ENCODE measurements around the gene MAP1B. TPM values are rescaled to one million over a fixed set of nuclear protein-coding genes. Genes with fewer than 3 reads are reported as not detected.

Gene MAP1B
- polyA plus RNA-seq, 3 donors, result 0.02 TPM; not detected in 2

GRCh38 chr5:72133212-72133990 is 26.1 kb downstream of the MAP1B start:
- Mint-ChIP-seq H3K4me1 (no peaks in the 10 kb centered on the region), H3K27me3 (ENCODE audit: low read depth in 3 of 3) (peaks cover 7 to 40% (median 18%) of the 10 kb centered on the region in 3 donors), H3K36me3 (no peaks in the 10 kb centered on the region), H3K9me3 (no peaks in the 10 kb centered on the region), H3K27ac (no peak overlapping the region), H3K4me3 (no peak overlapping the region)
- Histone ChIP-seq H3K9ac (ENCODE audit: insufficient read depth, low read length, poor library complexity, severe bottlenecking) (no peak overlapping the region), H3K79me2 (ENCODE audit: insufficient read depth, low read length) (no peaks in the 10 kb centered on the region), H3K4me1 (ENCODE audit: control insufficient read depth in 1 of 2, insufficient read depth in 2 of 2, low read length in 2 of 2) (no peaks in the 10 kb centered on the region), H3K9me3 (replicated peaks in 1 of 2; ENCODE audit: control insufficient read depth in 1 of 2, insufficient read depth in 1 of 2, low read length in 2 of 2) (no peaks in the 10 kb centered on the region), H3K4me3 (replicated peaks in 1 of 3; ENCODE audit: low read depth in 2 of 3, low read length in 3 of 3) (no peak overlapping the region), H4K20me1 (ENCODE audit: insufficient read depth, low read length) (no peaks in the 10 kb centered on the region), H3K36me3 (replicated peaks in 1 of 2; ENCODE audit: control insufficient read depth in 1 of 2, insufficient read depth in 2 of 2, low read length in 2 of 2) (no peaks in the 10 kb centered on the region), H3K27ac (ENCODE audit: low read depth in 1 of 2, low read length in 2 of 2) (no peak overlapping the region), H3K4me2 (replicated peaks; ENCODE audit: extremely low read depth, low read length, poor library complexity, severe bottlenecking) (no peak overlapping the region), H2AFZ (ENCODE audit: insufficient read depth, low read depth, low read length, poor library complexity, severe bottlenecking) (no peak overlapping the region), H3K27me3 (ENCODE audit: control insufficient read depth in 2 of 2, insufficient read depth in 2 of 2, low read length in 2 of 2) (peaks cover 7 to 17% of the 10 kb centered on the region in 2 donors)
- intact Hi-C loops (cut with micrococcal nuclease), result no loop called here
- TF ChIP-seq CTCF (IDR thresholded peaks at IDR 0.05), result no peak
- no CpG with 5 or more reads among the region's 4 CpGs for WGBS (ENCODE audit: insufficient coverage)
- DNase-seq, result no peak

DNA sequence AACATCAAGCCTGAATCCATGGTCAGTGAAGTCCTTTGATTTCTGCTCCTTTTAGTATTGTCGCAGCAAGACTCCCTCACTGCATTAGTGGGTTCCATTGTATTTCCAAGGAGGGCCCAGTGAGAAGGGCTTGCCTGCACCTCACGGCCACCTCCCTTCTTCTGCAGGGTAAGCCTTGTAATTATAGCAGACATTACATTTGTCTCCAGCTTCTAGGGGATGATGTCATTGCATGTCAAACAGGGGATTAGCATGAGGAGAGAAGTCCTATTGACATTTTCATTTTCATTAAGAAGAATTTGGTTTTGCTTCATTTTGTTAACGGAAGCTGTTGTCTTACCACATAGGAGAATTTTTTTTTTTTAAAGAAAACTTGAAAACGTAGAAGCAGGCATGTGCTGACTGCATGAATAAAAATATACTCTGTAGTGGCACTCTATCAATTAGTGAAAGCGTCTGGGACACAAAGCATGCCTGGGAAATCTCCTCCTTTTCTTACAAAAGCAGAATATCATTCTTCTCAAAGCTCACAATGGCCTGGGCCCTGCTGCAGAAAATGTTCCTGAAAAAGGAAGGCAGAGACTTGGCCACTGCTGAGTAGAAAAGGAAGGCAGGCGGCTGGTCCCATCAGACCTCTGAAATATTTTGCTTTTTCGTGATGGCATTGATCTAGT is 27.1 kb downstream of the MAP1B start:
- Histone ChIP-seq H3K27ac (ENCODE audit: low read depth in 1 of 2, low read length in 2 of 2) (no peak overlapping the region), H3K27me3 (ENCODE audit: control insufficient read depth in 2 of 2, insufficient read depth in 2 of 2, low read length in 2 of 2) (peaks cover 12 to 18% of the 10 kb centered on the region in 2 donors), H2AFZ (ENCODE audit: insufficient read depth, low read depth, low read length, poor library complexity, severe bottlenecking) (no peak overlapping the region), H3K9ac (ENCODE audit: insufficient read depth, low read length, poor library complexity, severe bottlenecking) (no peak overlapping the region), H3K4me1 (ENCODE audit: control insufficient read depth in 1 of 2, insufficient read depth in 2 of 2, low read length in 2 of 2) (no peaks in the 10 kb centered on the region), H3K79me2 (ENCODE audit: insufficient read depth, low read length) (no peaks in the 10 kb centered on the region), H4K20me1 (ENCODE audit: insufficient read depth, low read length) (no peaks in the 10 kb centered on the region), H3K36me3 (replicated peaks in 1 of 2; ENCODE audit: control insufficient read depth in 1 of 2, insufficient read depth in 2 of 2, low read length in 2 of 2) (no peaks in the 10 kb centered on the region), H3K4me2 (replicated peaks; ENCODE audit: extremely low read depth, low read length, poor library complexity, severe bottlenecking) (no peak overlapping the region), H3K9me3 (replicated peaks in 1 of 2; ENCODE audit: control insufficient read depth in 1 of 2, insufficient read depth in 1 of 2, low read length in 2 of 2) (no peaks in the 10 kb centered on the region), H3K4me3 (replicated peaks in 1 of 3; ENCODE audit: low read depth in 2 of 3, low read length in 3 of 3) (no peak overlapping the region)
- no peak for DNase-seq
- Mint-ChIP-seq H3K9me3 (no peaks in the 10 kb centered on the region), H3K36me3 (no peaks in the 10 kb centered on the region), H3K27me3 (ENCODE audit: low read depth in 3 of 3) (peaks cover 6 to 38% (median 23%) of the 10 kb centered on the region in 3 donors), H3K4me1 (no peaks in the 10 kb centered on the region), H3K4me3 (no peak overlapping the region), H3K27ac (no peak overlapping the region)
- TF ChIP-seq CTCF (IDR thresholded peaks at IDR 0.05), result no peak
- WGBS (ENCODE audit: insufficient coverage), result 80% methylated on average over 1 of the region's 7 CpGs
- intact Hi-C loops (cut with micrococcal nuclease), result no loop called here
